ENCODE results near the gene PARVA. TPM values are rescaled to one million over a fixed set of nuclear protein-coding genes. Genes with fewer than 3 reads are reported as not detected.

Gene PARVA
- total RNA-seq, 4 donors from 2014 or later: 83.5 to 159 (median 128) TPM

- no peak for TF ChIP-seq CTCF (IDR thresholded peaks at IDR 0.05; ENCODE audit: low read depth)
Observed at GRCh38 chr11:12456651-12457579, 79.5 kb downstream of the PARVA start.

- no peak for TF ChIP-seq CTCF (IDR thresholded peaks at IDR 0.05; ENCODE audit: low read depth)
Observed at GRCh38 chr11:12458042-12458441, 80.7 kb downstream of the PARVA start.

GRCh38 chr11:12459374-12459773 lies 82.0 kb downstream of the PARVA start:
- no peak for TF ChIP-seq CTCF (IDR thresholded peaks at IDR 0.05; ENCODE audit: low read depth)

DNA sequence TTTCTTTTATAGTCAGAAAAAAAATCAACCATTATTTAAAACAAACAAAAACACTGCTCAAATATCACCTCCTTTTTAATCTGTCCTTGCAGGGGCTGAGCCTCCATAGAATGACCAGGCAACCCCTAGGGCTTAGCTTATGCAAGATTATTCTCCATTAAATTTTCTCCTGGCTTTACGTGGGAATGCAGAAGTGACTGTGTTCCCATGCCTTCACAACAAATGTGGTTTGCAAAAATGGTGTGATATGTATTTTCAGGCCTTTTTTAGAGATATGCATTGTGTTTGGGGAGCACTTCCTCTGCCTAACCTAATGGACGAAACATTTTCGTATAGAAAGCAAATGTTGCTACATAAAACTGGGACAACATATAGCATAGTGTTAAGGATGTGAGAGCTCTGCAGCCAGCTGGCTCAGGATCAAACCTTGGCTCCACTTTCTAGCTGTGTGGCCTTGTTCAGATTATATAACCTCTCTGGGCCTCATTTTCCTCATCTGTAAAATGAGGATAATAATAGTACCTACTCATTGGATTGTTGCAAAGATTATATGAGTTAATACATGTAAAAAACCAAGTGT lies 82.6 kb downstream of the PARVA start:
- TF ChIP-seq CTCF (IDR thresholded peaks at IDR 0.05; ENCODE audit: low read depth): no peak

DNA sequence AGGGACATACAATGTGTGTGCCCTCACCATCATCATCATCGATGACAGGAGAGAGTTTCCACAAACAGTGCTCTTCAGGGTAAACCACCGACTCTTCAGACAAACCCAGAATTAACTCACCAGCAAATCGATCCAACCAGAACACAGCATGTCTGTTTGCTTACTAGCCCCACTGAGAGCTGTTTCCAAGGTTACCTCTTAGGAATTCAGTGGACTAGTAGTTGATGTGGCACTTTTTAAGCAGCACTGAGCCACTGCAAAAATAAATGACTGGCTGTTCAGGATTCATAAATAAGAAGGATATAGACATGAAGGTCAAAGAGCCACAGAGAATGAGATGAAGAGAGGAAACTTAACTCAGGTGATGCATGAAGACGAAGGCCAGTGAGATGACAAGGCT lies 83.1 kb downstream of the PARVA start:
- TF ChIP-seq CTCF (IDR thresholded peaks at IDR 0.05; ENCODE audit: low read depth): no peak

GRCh38 chr11:12461516-12461915 lies 84.1 kb downstream of the PARVA start:
- TF ChIP-seq CTCF (IDR thresholded peaks at IDR 0.05; ENCODE audit: low read depth): no peak

- no peak for TF ChIP-seq CTCF (IDR thresholded peaks at IDR 0.05; ENCODE audit: low read depth)
Observed at GRCh38 chr11:12464303-12464702, 86.9 kb downstream of the PARVA start.

Measured in subcutaneous adipose tissue (tissue), 4 donors.